Measurements from ENCODE around the gene CASR. TPM values are rescaled to one million over a fixed set of nuclear protein-coding genes. Genes with fewer than 3 reads are reported as not detected.

CASR gene
- total RNA-seq, 1 donor from 2014 or later: not detected

DNA sequence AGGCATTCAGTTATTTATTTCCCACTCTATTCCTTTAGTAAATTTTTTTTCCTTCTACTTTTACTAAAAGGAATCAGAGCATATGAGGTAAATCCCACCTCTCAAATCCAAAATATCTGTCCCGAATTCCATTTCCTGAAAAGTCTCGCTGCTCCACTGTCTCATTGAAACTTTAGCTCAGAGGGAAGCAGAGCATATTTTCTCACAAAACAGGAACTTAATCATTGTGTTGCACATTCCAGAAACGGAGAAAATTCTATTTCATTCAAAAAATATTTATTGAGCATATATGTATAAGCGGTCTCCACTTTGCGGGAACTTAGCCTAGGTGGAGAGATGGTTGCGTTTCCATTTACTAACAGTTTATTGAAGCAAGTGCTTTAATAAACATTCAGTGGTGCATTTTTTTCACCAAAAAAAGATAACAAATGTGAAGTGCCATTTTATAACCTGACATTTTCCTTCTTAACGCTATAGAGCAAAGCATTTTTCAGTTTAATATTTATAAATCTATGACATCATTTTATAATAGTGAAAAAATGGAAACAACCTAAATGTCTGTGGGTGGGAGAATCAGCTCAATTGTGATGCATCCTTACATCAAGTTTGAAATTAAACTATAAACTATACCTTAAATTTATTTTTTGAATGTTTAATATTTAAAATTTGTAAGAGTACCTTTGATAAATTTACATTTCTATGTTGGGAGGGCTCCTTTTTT, 74.3 kb downstream of the CASR start:
- DNase-seq: no peak

DNA sequence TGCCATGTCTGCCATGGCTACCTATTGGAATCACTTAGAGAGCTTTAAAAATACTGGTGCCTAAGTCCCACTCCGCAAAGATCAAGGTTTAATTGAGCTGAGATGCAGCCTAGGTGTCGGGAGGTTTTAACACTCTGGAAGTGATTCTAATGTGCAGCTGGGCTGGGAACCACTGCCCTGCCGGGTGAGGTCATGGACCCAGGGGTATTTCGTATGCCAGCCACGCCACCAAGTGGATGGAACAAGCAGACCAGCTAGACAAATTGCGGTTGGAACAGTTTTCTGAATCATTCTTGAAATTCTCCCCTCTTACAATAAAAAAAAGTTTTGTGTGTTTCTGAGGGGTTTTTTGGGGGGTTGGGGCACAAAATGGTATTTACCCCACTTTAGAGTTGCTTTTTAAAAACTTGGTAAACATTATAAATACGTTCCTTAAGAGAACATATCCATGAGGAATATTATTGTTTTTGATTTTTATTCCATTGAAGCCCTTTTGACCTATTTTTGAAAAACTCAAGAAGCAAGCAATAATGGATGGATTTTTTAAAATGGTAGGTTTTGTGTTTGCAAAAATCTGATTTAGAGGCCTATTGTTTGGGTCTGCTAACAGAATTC, 75.4 kb downstream of the CASR start:
- no peak for DNase-seq

DNA sequence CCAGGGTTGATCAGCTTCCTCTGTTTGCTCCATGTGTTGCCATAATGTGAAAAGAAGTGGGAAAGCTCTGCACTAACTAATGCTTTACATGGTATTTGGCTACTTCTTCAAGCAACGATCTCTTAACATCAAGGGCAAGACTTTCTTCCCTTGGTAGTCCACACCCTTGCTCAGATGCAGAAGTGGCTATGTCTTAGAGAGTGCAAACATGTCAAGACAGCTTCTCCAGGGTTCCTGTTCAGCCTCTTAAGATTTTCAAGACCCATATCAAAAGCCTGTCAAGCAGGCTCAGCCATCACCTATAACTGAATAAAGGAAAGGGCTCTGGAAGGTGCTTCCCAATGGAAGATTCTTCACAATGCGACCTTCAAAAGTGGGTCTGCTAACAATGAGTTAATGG, 76.7 kb downstream of the CASR start:
- DNase-seq: no peak

DNA sequence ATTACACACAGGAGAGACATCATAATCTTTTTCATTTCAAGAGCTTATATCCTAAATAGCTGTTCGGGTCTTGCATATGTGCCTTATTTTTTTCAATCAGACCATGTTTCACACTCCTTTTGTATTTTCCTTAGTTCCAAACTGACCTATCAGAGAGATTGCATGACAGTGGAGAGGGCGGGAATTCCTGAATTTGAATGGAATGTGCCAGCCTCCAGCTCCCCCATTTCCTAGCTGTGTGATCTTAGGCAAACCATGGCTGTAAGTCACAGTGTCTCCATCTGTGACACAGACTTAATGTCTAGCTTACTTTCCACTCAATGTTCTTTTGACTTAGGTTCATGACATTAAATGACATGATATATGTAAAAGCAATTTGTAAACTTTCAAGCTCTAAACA, 79.6 kb downstream of the CASR start:
- DNase-seq: no peak

DNA sequence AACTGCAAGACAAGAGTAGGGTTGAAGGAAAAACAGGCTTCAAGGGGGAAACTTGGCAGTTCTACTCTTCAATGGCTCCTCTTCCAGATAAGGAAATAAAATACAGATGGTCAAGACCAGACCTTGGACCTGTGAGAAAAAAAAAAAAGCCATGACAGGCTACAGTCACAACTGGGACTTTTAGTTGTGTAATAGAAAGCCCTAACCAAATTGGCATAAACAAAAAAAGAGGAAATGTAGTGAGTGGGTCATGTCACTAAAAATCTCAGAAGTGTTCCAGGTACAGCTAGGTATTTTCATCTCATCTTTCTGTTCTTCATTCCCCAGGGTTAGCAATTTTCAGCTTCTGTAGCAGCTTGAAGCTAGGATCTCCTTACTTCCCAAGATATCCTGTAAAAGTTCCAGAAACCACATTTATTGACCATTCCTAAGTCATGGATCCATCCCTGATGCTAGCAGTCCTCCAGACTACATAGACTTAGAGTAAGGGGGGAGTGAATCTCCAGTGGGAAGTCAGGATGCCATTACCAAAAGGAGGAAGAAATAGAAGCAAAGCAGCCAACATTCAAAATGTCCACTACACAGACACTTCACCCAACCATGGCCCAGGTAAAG, 80.6 kb downstream of the CASR start:
- DNase-seq: no peak

DNA sequence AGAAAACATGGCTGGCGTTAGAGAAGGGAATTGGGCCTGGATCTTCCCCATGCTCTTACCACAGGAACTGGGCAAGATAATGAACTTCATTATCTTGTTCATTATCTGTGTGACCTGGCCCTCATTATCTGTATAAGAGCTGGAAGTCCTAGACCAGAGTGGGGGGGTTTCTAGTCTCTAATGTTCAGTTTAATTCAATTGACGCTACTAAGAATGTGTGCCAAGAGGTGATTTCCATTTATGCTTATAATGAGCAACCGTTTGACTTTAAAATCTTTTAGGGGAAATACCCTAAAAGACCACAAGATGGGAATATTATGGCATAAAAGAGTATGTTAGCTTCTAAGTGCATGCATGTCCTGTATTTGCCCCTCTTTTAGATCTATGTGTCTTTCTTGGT, 82.5 kb downstream of the CASR start:
- DNase-seq: no peak

DNA sequence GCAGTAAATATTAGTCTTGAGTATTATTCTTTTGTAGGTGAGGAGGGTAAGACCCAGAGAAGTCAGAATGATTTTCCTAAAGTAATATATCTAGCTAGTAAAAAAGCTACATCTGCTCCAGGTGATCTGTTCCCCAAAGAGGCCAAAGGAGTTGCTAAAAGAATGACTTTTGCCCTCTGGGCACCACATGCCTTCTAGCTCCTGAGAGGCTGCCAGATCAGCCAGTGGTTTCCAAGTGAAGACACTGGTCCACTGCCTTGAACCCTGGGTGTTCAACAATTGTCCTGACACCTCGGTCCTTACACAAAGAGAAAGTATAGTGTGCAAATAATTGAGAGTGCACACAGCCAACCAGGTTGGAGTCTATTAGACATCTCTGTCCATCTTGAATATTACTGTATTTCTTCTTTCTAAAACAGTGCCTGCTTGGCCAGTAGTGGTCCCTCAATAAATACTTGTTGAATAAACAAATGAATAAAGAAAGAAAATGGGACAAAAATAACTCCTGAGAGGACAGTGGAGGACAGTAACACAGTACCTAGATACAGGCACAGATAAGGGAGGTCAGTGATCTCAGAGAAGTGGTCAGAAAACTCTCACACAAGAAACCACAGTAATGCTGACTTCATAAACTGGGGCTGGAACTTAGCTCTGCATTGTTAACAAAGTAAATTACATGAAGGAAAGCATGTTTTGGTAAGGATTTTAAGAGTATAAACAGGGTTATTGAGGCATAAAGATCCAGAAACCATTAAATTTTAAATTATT, 85.0 kb downstream of the CASR start:
- no peak for DNase-seq

DNA sequence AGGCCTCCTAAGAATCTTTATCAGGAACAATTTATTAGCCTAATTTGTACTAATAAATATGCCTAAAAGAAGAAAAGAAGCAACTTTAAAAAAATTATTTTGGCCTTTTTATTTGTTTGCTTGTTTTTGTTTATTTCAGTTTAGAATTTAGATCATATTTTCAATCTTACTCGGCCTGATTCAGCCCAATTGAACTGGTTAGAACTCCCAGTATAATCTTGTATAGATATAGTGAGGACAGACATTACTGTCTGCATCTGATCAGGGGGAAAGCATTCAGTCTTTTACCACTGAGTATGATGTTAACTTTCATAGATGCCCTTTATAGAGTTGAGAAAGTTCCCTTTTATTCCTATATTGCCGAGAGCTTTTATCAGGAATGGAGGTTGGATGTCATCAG, 85.6 kb downstream of the CASR start:
- no peak for DNase-seq

DNA sequence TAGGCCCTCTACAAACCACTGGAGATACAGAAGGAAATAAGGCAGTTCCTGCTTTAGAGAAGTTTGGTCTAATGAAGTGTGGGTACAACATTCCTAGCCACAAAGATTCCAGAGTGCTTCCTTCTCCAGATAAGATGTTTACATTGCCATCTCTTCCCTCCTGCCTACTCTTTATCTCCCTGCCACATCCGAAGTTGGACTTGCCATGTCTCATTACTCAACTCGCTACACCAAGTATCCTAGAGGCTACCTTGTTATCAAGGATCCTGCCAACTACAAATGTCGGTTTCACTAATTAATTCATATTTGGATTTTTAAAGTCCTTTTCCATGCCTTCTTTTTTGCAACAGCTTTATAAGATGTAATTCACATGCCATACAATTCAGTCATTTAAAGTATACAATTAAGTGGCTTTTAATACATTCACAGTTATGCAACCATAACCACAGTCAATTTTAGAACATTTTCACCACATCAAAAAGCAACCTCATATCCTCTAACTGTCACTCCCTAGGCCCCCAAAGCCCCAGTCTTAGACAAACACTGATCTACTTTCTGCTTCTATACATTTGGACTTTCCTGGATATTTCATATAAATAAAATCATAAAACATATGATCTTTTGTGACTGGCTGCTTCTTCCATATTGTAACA, 87.9 kb downstream of the CASR start:
- no peak for DNase-seq

DNA sequence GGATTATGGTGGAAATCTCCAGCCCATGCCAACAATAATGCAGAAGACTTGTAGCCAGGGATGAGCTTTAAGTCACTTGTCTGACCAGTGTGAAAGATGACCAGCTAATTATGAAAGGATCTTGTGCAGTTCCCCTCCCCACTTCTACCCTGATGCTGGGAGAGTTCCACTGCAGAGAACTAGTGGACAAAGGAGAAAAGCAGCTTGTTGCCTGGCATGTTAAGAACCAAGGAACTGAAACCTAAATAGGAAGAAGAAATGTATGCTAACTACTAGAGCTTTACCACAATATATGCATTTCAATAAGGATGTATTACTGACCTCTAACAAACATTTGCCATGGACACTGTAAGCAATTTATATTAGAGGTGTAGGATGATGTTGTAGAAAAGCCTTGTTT, 89.4 kb downstream of the CASR start:
- DNase-seq: no peak

DNA sequence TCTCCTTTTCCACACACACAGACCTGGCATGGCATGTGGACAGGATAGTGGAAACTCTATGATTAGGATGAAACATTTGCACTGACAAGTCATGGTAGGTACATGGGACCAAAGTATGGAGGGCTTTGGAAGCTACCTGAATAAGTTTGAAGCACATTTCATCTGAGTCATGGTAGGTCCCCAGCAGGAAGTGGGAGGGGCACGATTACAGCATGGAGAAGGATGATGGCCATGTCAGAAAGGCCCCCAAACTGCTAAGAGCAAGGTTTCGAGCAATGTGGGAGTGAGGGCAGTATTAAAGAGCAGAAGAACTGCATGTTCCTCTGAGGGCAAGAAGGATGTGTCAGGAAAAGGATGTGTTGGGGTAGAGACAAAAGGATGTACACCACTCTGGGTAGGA, 90.0 kb downstream of the CASR start:
- no peak for DNase-seq

DNA sequence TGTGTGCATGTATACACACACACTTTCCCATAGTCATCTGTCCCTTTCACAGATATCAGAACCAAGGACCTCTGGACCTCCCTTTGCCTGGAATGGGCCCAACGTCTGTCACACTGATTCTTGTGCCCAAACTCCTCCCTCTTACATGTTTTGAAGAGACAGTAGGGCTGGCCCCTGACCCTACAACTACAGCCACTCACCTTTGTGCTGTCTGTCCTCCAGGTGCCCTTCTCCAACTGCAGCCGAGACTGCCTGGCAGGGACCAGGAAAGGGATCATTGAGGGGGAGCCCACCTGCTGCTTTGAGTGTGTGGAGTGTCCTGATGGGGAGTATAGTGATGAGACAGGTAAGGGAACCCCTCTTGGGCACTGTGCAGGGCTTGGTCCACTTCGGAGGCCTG, 98.4 kb downstream of the CASR start:
- no peak for DNase-seq

DNA sequence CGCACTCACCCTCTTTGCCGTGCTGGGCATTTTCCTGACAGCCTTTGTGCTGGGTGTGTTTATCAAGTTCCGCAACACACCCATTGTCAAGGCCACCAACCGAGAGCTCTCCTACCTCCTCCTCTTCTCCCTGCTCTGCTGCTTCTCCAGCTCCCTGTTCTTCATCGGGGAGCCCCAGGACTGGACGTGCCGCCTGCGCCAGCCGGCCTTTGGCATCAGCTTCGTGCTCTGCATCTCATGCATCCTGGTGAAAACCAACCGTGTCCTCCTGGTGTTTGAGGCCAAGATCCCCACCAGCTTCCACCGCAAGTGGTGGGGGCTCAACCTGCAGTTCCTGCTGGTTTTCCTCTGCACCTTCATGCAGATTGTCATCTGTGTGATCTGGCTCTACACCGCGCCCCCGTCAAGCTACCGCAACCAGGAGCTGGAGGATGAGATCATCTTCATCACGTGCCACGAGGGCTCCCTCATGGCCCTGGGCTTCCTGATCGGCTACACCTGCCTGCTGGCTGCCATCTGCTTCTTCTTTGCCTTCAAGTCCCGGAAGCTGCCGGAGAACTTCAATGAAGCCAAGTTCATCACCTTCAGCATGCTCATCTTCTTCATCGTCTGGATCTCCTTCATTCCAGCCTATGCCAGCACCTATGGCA, 100.5 kb downstream of the CASR start:
- no peak for DNase-seq

DNA sequence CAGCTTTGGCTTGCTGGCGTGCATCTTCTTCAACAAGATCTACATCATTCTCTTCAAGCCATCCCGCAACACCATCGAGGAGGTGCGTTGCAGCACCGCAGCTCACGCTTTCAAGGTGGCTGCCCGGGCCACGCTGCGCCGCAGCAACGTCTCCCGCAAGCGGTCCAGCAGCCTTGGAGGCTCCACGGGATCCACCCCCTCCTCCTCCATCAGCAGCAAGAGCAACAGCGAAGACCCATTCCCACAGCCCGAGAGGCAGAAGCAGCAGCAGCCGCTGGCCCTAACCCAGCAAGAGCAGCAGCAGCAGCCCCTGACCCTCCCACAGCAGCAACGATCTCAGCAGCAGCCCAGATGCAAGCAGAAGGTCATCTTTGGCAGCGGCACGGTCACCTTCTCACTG, 101.0 kb downstream of the CASR start:
- DNase-seq: no peak

DNA sequence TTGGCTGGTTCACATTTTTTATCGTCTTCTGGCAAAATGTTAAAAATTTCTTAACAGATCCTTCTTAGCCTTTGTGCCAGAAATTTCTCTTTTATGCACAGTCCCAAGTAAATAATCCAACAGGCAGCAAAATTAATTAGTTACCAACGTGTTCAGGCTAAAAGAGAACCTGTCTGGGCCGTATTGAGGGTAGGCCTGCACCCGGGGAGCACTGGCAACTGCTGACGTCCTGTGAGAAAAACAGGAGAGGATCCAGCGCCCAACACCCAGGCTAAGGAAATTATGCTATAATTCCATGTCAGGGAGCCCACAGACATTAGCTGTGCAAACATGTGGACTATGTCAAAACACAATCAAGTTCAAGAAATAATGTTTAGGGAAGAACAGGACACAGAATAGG, 110.9 kb downstream of the CASR start:
- DNase-seq: no peak

DNA sequence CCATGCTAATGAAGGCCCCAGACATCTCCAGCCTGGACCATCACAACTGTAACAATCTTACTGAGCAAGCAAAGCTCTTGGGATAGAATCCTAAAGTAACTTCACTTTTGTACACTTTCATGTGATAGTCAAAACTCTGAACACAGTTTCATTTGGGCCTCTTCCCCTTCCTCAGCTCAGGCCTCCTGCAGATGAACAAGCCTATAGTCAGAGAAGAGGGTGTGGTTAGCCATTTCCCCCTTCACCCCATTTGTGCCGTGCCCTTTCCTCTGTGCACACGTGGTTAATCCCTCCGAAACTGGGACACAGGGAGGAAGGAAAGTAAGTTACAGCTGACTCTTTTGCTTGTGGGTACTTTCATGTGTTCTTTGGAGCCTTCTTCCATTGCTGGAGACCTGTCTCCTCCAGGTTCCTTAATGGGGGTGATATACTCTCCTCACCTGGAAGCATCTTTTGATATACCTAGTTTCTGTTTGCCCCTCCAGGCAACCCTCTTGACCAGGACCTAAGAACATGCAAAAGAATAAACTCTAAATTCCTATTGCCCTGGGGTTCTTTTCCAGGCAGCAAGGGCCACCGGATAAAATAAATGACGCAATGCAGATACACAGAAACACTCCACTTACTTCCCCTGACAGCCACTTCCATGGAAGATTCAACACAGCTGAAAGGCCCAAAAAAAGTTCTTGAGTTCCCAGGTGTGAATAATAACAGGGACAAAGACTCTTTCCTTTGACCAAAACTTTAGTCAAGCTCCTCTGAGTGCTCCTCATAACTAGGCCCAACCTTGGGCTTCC, 112.0 kb downstream of the CASR start:
- DNase-seq: no peak

DNA sequence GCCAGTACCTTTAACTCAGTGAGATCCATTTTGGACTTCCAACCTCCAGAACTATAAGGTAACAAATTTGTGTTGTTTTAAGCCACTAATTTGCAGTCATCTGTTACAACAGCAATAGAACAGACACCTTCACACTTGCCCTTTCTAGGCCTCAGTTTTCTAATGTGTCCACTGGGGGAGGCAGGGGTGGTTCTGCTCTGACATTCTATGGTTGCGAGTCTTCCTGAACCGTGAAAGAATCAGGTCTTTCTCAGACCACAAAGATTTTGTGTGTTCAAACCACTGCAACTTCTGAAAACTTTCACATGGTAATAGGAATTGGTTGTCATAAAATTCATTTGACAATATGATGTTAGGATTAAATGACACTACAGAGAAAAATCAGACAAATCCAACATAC, 114.8 kb downstream of the CASR start:
- DNase-seq: no peak

DNA sequence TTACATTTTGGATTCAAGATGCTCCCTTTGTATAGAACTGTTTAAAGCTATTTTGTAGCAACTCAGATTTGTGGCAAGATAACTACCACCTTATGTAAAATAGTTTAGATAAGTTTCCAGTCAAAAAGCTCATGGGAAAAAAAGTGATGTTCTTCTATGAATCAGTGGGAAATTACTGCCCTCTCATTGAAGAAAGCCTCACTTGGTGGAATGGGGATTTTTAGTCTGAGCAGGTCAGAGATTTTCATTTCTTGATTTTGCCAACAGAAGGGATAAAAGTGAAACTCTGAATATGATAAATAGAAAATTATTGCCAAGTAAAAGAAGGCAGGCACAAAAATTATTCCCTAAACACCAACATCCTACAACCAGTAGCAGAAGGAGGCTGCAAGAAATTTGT, 115.7 kb downstream of the CASR start:
- DNase-seq: no peak

DNA sequence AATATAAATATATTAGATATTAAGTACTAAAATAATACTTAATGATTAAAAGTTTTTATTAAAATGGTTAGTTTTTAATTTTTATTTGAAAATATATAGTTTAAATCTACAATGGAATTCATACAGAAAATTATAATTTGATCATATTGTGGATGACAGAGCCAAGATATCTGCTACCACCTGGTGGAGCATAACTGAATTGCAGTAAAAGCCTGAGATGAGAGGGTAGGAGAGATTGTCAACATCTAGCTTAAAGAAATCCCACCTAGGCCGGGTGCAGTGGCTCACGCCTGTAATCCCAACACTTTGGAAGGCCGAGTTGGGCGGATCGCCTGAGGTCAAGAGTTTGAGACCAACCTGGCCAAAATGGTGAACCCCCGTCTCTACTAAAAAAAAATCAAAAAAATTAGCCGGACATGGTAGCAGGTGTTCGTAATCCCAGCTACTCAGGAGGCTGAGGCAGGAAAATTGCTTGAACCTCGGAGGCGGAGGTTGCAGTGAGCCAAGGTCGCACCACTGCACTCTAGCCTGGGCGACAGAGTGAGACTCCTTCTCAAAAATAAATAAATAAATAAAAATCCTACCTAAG, 116.5 kb downstream of the CASR start:
- DNase-seq: no peak

DNA sequence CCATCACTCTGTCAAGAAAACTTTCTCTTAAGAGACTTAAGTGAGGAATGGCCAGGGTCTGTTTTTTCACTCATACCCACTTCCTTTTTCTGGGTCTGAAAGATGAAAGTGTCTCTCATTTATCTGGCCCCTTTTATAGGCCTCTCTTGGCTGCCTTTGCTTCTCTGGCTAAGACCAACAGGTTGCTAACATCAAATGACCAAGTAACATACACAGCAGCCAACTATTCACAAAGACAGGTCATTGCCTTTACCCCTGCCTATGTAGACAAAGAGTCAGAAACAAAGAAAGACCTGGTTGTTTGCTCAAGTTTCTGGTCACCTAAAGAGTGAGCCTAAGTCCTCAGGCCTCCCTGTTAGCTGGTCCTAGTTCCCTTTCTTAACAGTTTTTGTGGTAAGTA, 117.6 kb downstream of the CASR start:
- no peak for DNase-seq

Measured in occipital lobe (tissue), 2 donors.